Hypothalamus (tissue), 51 donors: ENCODE results near the gene YTHDC2.
A peak's percentile ranks its signal among the peaks of the same experiment; 100 is the strongest.
"Not testable (repeated sequence)": the region's sequence is repeated elsewhere in the genome, so short reads cannot be mapped to it uniquely, and the experiment has no call there.

ENCODE experiments used
- DNase-seq, 51 donors: peaks; one replicate each; lab custom pipeline; 2025; lab: John Stamatoyannopoulos, UW

YTHDC2 gene

GRCh38 chr5:113600255-113600905 is 86.9 kb downstream of the YTHDC2 start:
- no peak for DNase-seq

DNA sequence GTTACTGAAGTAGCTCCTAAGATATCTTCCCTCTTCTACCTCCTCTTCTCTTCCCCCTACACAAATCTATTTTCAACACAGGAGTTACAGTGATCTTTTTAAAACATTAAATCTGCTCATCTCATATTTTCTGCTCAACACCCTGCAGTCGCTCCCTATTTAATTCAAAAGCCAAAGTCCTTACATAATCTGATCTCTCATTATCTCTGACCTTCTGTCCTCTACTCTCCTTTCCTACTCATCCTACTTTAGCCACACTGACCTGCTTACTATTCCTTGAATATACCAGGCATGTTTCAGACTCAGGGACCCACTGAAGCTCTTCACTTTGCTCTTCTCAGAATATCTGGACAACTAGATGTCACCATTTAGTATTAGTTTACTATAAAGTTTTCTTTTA is 87.9 kb downstream of the YTHDC2 start:
- no peak for DNase-seq

- DNase-seq: not testable (repeated sequence)
These were observed 89.8 kb downstream of the YTHDC2 start for GRCh38 chr5:113603246-113603645.

- peak in 30 of 51 donors; percentile 1 to 80 (median 15) for DNase-seq
These were observed 93.0 kb downstream of the YTHDC2 start for GRCh38 chr5:113606298-113607134.

GRCh38 chr5:113607361-113607760 is 93.9 kb downstream of the YTHDC2 start:
- no peak for DNase-seq

- DNase-seq: no peak
These were observed 94.7 kb downstream of the YTHDC2 start for GRCh38 chr5:113608113-113608596.

DNA sequence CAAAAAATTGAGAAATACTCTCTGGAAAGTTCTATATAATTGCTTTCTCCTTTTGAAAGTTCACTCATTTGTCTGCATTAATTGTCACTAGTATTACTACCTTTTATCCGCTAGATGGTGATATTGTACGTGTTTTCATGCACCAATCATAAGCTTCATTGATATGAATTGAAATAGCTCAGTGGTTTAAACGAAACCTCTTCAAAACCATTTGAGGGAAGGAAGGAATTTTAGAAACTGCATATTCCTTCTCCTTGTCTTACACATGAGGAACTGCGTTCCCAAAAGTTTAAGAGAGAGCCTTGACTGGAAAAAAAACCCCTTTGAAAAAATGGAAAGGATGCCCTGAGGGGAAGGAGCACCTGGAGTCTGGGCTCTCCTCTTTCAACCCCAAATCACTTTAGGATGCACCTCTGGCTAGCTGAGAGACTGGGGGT is 98.6 kb downstream of the YTHDC2 start:
- DNase-seq: peak in 1 of 51 donors; percentile 15

DNA sequence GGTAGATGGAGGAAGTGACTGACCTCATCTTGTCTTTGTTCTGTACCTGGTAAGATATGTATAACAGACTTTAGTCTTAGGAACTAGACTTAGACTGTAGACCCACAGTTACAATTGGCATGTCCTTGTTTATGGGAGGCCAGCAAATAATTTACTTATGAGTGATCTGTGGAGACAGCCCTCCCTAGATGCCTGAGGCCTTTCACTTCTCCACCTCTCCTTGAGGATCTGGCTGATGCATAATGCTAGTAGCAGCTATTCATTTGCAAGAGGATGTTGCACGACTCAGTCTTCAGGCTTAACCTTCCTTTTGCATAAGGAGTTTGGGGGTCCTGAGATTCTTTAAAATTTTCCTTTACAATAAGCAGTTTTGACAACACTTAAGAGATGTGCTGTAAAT is 100.7 kb downstream of the YTHDC2 start:
- DNase-seq: no peak

- no peak for DNase-seq
These were observed 102.2 kb downstream of the YTHDC2 start for GRCh38 chr5:113615708-113616107.

- no peak for DNase-seq
These were observed 103.8 kb downstream of the YTHDC2 start for GRCh38 chr5:113617191-113617796.

DNA sequence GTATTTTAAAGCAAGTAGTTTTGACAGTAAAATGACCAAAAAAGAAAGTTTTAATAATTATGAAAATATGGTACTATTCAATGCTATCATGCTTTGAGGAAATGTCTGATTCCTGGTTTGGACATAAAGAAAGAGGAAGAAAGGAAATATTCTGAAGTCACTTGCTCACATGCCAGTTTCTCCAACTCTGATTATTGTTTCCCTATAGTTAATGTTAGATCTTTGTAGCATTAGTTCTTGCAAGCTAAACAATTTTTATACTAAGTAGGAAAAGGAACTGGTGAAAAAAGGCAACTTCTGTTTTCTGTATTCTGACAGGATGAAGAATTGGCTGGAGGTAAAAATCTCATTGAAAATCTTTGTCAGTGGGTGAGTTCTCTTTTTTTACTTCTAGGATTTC is 119.5 kb downstream of the YTHDC2 start:
- DNase-seq: no peak

DNA sequence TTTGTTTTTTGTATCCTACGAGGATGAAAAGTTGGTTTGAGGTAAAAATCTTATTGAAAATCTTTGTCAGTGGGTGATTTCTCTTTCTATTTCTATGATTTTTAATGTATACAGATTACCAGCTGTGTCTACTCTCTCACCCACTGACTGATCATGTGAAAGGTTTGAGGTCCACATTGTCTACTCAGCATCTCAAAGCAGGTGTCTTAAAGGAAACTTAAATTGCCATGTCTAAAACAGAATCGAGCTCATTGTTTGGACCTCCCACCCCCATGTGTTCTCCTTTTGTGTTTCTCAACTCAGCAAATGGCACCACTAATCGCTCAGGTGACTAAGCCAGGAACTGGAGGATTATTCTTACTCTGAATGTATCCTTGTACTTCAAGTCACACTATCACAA is 121.5 kb downstream of the YTHDC2 start:
- DNase-seq: no peak

DNA sequence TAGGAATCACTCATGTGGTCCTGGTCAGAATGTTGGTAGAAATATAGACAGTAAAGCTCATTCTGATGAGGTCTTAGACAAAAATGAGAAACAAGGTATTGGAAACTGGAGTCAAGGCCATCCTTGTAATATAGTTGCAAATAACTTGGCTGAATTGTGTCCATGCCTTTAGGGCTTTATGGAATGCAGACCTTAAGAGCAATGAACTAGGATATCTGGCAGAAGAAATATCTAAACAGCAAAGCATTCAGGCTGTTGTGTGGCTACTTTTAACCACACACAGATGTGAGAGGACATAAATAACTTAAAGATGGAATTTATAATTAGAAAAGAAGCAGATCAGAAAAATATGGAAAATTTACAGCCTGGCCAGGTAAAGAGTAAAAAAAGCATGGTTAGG is 128.2 kb downstream of the YTHDC2 start:
- no peak for DNase-seq
